ENCODE measurements around the gene MARVELD2.
"Not testable (repeated sequence)": the region's sequence is repeated elsewhere in the genome, so short reads cannot be mapped to it uniquely, and the experiment has no call there.

MARVELD2 gene

DNA sequence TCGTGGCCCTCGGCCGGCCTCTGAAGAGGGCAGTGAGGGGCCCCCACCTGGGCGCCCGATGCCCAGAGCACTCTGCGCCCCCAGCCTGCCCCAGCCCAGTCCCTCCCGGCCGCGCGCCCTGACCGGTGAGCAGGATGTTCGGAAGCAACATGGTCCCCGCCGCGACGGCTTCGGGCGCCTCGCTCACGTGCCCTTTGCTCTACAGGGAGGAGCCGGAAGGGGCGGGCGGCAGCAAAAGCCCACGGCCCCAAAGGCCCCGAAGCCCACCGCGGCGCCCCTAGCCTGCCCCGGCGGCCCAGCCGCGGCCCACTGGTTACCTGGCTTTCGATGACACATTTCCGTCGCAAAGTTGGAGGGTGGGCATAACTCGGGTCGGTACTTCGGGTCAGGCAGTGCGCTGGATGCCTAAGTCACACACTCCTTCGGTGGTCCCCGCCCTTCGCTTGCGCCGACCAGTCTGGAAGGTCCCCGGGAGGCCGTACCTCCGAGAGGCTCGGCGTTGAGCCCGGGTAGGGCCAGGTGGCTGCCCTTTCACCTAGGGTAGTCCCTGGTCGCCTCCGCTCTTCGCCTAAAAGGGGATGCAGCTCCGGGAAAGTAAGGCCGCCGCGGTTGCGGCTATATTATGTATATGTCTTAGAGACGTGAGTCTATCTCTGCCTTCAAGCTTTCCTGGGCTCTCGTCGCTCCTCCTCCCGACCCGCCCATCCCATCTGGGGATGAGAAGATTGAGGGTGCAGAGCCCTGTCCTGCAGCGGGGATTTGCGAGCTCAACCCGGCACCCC, 45.4 kb upstream of the MARVELD2 start, which contains the start of the genes AK6, RAD17 and TAF9:
AK6 (minus strand) TSS at position 181 of the 782 bp plus-strand sequence; CDS start at position 151, 30 bp downstream.
RAD17 (plus strand) TSS at position 479 of the 782 bp plus-strand sequence. CDS start 2,391 bp downstream, outside the sequence.
TAF9 (minus strand) TSS at position 181 of the 782 bp plus-strand sequence. CDS start 3,783 bp downstream, outside the sequence.
- Histone ChIP-seq H2AFZ (ENCODE audit: low read depth, low read length) (peak within 1 kb of the TSS; percentile 32; the same call in 1 of the 2 replicates), H3K9ac (ENCODE audit: low read length) (peak within 1 kb of the TSS; percentile 95), H3K4me1 (ENCODE audit: low read length) (peaks cover 17% of the 10 kb centered on the region), H3K79me2 (ENCODE audit: low read length) (peaks cover 80% of the 10 kb centered on the region), H3K4me2 (ENCODE audit: low read length) (peak within 1 kb of the TSS; percentile 93), H4K20me1 (ENCODE audit: insufficient read depth, low read length) (peaks cover 3% of the 10 kb centered on the region; the same call in 1 of the 2 replicates), H3K4me3 (ENCODE audit: low read length) (peak within 1 kb of the TSS; percentile 100), H3K27ac (ENCODE audit: low read length) (peak within 1 kb of the TSS; percentile 85), H3K27me3 (ENCODE audit: low read depth, low read length) (no peaks in the 10 kb centered on the region), H3K9me3 (ENCODE audit: insufficient read depth, low read length) (no peaks in the 10 kb centered on the region), H3K36me3 (replicated peaks; ENCODE audit: low read depth, low read length) (peaks cover 10% of the 10 kb centered on the region)
- no peak for TF ChIP-seq EZH2phosphoT487 (IDR thresholded peaks at IDR 0.05; ENCODE audit: low read depth)
- TF ChIP-seq, protein P1, sequence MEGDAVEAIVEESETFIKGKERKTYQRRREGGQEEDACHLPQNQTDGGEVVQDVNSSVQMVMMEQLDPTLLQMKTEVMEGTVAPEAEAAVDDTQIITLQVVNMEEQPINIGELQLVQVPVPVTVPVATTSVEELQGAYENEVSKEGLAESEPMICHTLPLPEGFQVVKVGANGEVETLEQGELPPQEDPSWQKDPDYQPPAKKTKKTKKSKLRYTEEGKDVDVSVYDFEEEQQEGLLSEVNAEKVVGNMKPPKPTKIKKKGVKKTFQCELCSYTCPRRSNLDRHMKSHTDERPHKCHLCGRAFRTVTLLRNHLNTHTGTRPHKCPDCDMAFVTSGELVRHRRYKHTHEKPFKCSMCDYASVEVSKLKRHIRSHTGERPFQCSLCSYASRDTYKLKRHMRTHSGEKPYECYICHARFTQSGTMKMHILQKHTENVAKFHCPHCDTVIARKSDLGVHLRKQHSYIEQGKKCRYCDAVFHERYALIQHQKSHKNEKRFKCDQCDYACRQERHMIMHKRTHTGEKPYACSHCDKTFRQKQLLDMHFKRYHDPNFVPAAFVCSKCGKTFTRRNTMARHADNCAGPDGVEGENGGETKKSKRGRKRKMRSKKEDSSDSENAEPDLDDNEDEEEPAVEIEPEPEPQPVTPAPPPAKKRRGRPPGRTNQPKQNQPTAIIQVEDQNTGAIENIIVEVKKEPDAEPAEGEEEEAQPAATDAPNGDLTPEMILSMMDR (IDR thresholded peaks at IDR 0.05; ENCODE audit: low read depth, low read length): no peak

DNA sequence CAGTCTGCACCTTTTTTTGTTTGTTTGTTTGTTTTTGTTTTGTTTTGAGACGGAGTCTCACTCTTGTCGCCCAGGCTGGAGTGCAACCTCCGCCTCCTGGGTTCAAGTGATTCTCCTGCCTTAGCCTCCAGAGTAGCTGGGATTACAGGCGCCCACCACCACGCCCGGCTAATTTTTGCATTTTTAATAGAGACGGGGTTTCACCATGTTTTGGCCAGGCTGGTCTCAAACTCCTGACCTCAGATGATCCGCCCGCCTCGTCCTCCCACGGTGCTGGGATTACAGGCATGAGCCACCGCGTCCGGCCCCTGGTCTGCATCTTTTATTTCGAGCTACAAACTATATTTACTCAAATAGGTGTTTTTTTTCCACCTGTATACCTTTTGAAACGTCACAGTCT, 44.6 kb upstream of the MARVELD2 start:
- H3K9me3 ChIP-seq (ENCODE audit: insufficient read depth, low read length); H4K20me1 ChIP-seq (ENCODE audit: insufficient read depth, low read length); H3K27me3 ChIP-seq (ENCODE audit: low read depth, low read length); H3K36me3 ChIP-seq (replicated peaks; ENCODE audit: low read depth, low read length): not testable (repeated sequence)
- Histone ChIP-seq H3K9ac (ENCODE audit: low read length) (peak overlapping the region; percentile 95), H3K4me1 (ENCODE audit: low read length) (peaks cover 24% of the 10 kb centered on the region), H2AFZ (ENCODE audit: low read depth, low read length) (peak overlapping the region; percentile 32; the same call in 1 of the 2 replicates), H3K79me2 (ENCODE audit: low read length) (peaks cover 72% of the 10 kb centered on the region), H3K27ac (ENCODE audit: low read length) (peak overlapping the region; percentile 85; the same call in 1 of the 2 replicates), H3K4me3 (ENCODE audit: low read length) (peak overlapping the region; percentile 100), H3K4me2 (ENCODE audit: low read length) (peak overlapping the region; percentile 88)

DNA sequence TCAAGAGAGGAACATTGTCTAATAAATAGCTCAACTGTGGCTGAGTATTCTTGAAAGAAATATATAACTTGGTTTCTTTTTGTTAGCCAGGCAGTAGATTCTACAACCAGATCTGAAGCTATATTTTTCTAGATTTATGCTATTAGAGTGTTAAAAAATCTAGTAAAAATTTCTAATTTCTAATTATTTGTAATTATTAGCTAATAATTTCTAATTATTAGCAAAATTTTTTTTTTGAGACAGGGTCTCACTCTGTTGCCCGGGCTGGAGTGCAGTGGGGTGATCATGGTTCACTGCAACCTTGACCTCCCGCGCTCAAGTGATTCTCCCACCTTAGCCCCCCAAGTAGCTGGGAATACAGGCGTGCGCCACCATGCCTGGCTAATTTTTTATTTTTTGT, 42.5 kb upstream of the MARVELD2 start:
- no peak for TF ChIP-seq EZH2phosphoT487 (IDR thresholded peaks at IDR 0.05; ENCODE audit: low read depth)
- TF ChIP-seq, protein P1 (IDR thresholded peaks at IDR 0.05; ENCODE audit: low read depth, low read length): no peak
- peaks cover 3% of the 10 kb centered on the region; the same call in 1 of the 2 replicates for H4K20me1 ChIP-seq (ENCODE audit: insufficient read depth, low read length)
- H3K79me2 ChIP-seq (ENCODE audit: low read length): peaks cover 52% of the 10 kb centered on the region
- H3K27me3 ChIP-seq (ENCODE audit: low read depth, low read length): no peaks in the 10 kb centered on the region
- no peaks in the 10 kb centered on the region for H3K9me3 ChIP-seq (ENCODE audit: insufficient read depth, low read length)
- H3K9ac ChIP-seq (ENCODE audit: low read length): no peak overlapping the region
- no peak overlapping the region for H2AFZ ChIP-seq (ENCODE audit: low read depth, low read length)
- peaks cover 24% of the 10 kb centered on the region for H3K4me1 ChIP-seq (ENCODE audit: low read length)
- no peak overlapping the region for H3K4me2 ChIP-seq (ENCODE audit: low read length)
- peaks cover 5% of the 10 kb centered on the region for H3K36me3 ChIP-seq (replicated peaks; ENCODE audit: low read depth, low read length)
- H3K4me3 ChIP-seq (ENCODE audit: low read length): no peak overlapping the region
- H3K27ac ChIP-seq (ENCODE audit: low read length): no peak overlapping the region

DNA sequence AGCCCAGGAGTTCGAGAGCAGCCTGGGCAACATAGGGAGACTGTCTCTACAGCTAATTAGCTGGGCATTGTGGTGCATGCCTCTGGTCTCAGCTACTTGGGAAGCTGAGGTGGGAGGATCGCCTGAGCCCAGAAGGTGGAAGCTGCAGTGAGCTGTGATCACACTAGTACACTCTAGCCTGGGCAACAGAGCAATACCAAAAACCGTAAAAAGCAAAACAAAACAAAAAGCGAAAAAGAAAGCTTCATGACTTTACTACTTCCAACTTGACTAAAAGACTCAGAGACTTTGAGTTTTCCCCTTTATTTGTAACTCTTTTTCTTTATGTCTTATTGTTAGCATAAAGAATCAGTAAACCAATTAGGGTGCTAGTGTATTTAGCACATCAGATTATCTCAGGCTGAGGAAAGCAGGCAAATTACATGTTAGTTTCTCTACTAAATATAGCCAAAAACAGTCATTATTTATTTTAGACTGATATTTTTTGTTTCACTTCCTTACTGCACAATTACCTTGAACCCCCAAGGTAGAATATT, 39.9 kb upstream of the MARVELD2 start:
- Histone ChIP-seq H3K9ac (ENCODE audit: low read length) (no peak overlapping the region), H3K4me2 (ENCODE audit: low read length) (peak overlapping the region; percentile 32), H3K79me2 (ENCODE audit: low read length) (peaks cover 26% of the 10 kb centered on the region), H4K20me1 (ENCODE audit: insufficient read depth, low read length) (no peaks in the 10 kb centered on the region), H3K4me3 (ENCODE audit: low read length) (no peak overlapping the region), H3K27me3 (ENCODE audit: low read depth, low read length) (no peaks in the 10 kb centered on the region), H3K4me1 (ENCODE audit: low read length) (peaks cover 15% of the 10 kb centered on the region), H2AFZ (ENCODE audit: low read depth, low read length) (no peak overlapping the region), H3K9me3 (ENCODE audit: insufficient read depth, low read length) (no peaks in the 10 kb centered on the region), H3K36me3 (replicated peaks; ENCODE audit: low read depth, low read length) (peaks cover 5% of the 10 kb centered on the region), H3K27ac (ENCODE audit: low read length) (peak overlapping the region; percentile 45)
- TF ChIP-seq EZH2phosphoT487 (IDR thresholded peaks at IDR 0.05; ENCODE audit: low read depth): no peak
- TF ChIP-seq, protein P1 (IDR thresholded peaks at IDR 0.05; ENCODE audit: low read depth, low read length): no peak
